DMS53 (cell line): ENCODE data around the gene C19orf47.

ENCODE experiments used
- DNase-seq: peaks from one replicate; lab custom pipeline; 2025; lab: John Stamatoyannopoulos, UW

C19orf47 gene

GRCh38 chr19:40281381-40282208, 66.6 kb downstream of the C19orf47 start:
- DNase-seq: no peak

- no peak for DNase-seq
Observed at GRCh38 chr19:40280608-40281221, 67.5 kb downstream of the C19orf47 start.

DNA sequence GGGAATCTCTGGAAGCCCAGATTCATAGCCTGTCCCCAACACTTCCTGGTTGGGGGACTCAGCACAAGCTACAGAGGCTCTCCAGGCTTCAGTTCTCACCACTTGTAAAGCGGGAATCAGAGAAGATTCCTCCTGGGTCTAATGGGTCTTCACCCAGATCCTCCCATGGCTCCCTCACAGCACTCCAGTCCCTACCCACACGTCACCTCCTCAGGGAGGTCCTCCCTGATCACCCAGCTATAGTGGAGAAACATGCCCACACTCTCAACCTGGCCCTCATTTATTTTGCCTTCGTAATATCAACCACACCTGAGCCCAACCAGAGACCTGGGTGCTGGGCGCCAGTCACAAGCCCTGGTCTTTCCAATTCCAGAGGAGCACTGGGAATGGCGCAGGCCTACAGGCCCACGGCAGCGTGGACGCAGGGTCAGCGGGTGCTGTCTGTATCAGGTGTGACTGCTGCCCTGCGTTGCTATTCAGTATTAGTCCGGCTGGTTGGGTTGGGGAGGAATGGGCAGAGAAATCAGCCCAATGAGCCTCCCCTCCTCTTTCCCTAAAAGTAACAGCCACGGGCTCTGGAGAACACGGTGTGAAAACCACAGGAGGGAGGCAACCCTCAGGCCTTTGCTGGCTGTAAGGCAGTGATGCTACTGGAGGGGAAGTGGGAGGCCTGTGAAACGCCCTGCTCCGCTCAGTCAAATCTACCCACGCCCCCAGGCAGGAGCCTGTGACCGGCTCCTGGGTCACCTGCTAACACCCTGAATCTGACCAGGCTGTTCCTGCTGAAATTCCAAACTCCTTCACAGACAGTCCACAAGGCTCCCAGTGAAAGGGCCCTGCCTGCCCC, 68.2 kb downstream of the C19orf47 start:
- DNase-seq: no peak

- DNase-seq: no peak
Observed at GRCh38 chr19:40279120-40279551, 69.1 kb downstream of the C19orf47 start.

DNA sequence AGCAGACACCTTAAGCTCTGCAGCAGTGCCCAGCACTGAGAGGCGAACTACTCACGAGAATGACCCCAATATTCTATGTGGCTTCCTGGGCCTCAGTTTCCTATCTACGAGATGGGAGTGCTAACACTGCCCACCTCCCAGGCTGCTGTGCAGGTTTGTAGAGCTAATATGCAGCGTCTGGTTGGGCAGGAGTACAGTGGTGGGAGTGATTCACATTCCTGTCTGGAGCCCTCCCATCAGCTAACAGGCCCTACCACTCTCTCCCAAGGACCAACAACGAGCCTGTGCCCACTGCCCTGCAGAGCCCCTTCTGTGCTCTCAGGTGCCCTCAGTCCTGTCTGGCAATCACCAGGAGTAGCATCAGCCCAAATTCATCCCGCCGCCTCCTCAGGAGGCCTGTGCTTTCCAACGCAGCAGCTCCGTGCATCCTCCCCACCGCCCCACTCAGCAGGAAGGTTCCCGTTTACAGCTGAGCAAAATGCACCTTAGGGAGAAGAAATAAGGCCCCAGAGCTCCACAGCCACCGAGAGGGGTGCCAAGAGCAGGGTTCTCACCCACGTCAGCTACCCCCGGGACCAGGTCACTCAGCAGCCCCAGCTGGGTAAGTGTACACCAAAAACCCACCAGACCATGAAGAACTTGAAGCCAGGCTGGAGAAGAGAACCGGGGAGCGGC, 69.7 kb downstream of the C19orf47 start:
- DNase-seq: no peak

GRCh38 chr19:40277356-40278059, 70.7 kb downstream of the C19orf47 start:
- DNase-seq: no peak

- no peak for DNase-seq
Observed at GRCh38 chr19:40274585-40275544, 73.3 kb downstream of the C19orf47 start.

DNA sequence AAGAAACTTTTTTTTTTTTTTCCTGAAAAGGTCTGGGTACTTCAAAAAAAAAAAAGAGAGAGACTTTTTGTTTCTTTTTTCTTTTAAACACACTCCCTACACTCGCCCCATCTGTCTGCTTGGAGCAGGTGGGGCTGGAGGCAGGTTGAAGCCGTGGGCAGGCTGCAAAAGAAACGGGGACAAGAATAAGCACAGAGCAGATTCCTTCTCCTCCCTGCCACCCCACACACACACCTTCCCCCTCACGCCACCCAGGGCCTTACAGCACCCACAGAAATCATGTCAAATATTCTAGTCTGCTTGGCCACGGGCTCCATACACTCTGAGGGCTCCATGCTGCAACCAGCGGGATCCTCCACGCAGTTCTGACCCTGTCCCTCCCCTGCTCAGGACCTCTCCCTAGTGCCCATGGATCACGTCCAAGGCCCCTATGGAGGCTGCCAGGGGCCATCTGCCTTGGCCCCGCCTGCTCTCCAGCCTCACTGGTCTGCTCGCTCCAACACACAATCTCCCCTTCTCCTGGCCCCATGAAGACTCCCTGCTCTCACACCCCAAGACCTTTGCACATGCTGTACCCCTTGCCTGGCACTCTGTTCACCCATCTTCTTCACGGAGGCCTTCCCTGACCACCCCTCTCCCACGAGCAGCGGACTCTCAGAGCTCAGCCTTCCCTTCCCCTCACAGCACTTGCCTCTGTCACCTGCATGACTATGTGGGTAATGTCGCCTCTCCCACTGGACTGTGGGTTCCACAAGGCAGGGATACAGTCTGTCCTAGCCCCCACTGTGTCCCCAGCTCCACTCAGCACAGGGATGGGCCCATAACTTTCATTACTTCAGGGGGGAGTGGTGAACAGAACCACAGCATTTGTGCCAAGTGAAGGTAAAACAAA, 74.5 kb downstream of the C19orf47 start:
- DNase-seq: no peak

DNA sequence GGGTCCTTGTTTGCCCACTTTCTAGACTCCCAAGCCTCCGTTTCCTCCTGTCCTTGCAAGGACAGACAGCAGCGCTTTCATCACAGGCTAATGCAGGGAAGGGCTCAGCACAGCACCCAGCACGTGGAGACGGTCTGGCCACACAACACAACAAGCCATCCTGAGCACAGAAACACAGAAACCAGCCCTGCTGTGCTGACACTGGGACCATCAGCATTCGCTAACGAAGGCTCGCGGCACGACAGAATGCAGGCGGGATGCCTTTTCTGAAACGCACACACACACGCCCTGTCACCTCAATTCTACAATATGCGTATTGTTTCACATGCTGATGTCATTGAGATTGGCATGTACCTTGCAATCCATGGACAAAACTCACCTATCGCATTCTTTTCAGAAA, 75.9 kb downstream of the C19orf47 start:
- no peak for DNase-seq

- DNase-seq: no peak
Observed at GRCh38 chr19:40271706-40272105, 76.5 kb downstream of the C19orf47 start.

DNA sequence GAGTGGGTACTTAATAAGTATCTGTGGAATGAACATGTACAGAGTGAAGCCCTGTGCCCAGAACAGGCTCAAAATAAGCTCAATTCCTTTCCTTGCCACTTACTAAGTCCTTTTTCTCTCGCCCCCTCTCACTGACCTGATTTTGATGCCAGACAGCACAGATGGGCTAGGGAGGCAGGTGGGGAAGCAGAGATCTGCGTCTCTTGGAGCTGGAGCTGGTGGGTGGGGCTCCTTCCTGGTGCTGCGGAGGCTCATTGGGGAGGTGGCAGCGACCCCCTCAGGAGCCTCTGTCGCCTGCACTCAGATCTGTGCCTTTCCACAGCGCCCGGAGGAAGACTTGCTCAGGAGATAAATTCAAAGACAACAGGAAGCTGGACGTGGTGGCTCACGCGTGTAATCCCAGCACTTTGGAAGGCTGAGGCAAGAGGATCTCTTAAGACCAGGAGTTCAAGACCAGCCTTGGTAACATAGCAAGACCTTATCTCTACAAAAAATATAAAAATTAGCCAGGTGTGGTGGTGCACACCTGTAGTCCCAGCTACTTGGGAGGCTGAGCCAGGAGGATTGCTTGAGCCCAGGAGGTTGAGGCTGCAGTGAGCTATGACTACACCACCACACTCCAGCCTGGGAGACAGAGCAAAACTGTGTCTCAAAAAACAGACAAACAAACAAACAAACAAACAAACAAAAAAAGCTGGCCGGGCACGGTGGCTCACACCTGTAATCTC, 77.7 kb downstream of the C19orf47 start:
- DNase-seq: no peak
